Measurements from ENCODE around the gene SNX8. TPM values are rescaled to one million over a fixed set of nuclear protein-coding genes. Genes with fewer than 3 reads are reported as not detected.
"Not testable (repeated sequence)": the region's sequence is repeated elsewhere in the genome, so short reads cannot be mapped to it uniquely, and the experiment has no call there.

The SNX8 gene
- polyA plus RNA-seq, 1 donor = 50.8 TPM

GRCh38 chr7:2269089-2269990 lies 44.9 kb downstream of the SNX8 start:
- Histone ChIP-seq H3K36me3 (ENCODE audit: control insufficient read depth, insufficient read depth, low read length) (peaks cover 42% of the 10 kb centered on the region), H3K4me1 (ENCODE audit: control insufficient read depth, insufficient read depth, low read length) (peaks cover 17% of the 10 kb centered on the region), H3K27ac (ENCODE audit: low read length) (peak overlapping the region; percentile 39)
- not testable (repeated sequence) for H3K27me3 ChIP-seq (ENCODE audit: control insufficient read depth, insufficient read depth, low read length); H3K9me3 ChIP-seq (ENCODE audit: control insufficient read depth, low read depth, low read length); H3K4me3 ChIP-seq (ENCODE audit: low read length)
- DNase-seq = peak in 1 of 2 donors; percentile 41
- WGBS (ENCODE audit: insufficient coverage, low lambda C conversion rate) = no CpG with 5 or more reads among the region's 18 CpGs

- Histone ChIP-seq H3K36me3 (ENCODE audit: control insufficient read depth, insufficient read depth, low read length) (peaks cover 51% of the 10 kb centered on the region), H3K4me3 (ENCODE audit: low read length) (no peak overlapping the region), H3K4me1 (ENCODE audit: control insufficient read depth, insufficient read depth, low read length) (peaks cover 17% of the 10 kb centered on the region), H3K27me3 (ENCODE audit: control insufficient read depth, insufficient read depth, low read length) (no peaks in the 10 kb centered on the region), H3K9me3 (ENCODE audit: control insufficient read depth, low read depth, low read length) (no peaks in the 10 kb centered on the region), H3K27ac (ENCODE audit: low read length) (no peak overlapping the region)
- no peak for DNase-seq
- no CpG with 5 or more reads among the region's 10 CpGs for WGBS (ENCODE audit: insufficient coverage, low lambda C conversion rate)
Measured at GRCh38 chr7:2266911-2267310, 47.3 kb downstream of the SNX8 start.

- Histone ChIP-seq H3K36me3 (ENCODE audit: control insufficient read depth, insufficient read depth, low read length) (peaks cover 49% of the 10 kb centered on the region), H3K27ac (ENCODE audit: low read length) (no peak overlapping the region), H3K27me3 (ENCODE audit: control insufficient read depth, insufficient read depth, low read length) (no peaks in the 10 kb centered on the region), H3K4me1 (ENCODE audit: control insufficient read depth, insufficient read depth, low read length) (no peaks in the 10 kb centered on the region), H3K9me3 (ENCODE audit: control insufficient read depth, low read depth, low read length) (no peaks in the 10 kb centered on the region), H3K4me3 (ENCODE audit: low read length) (no peak overlapping the region)
- DNase-seq = no peak
- WGBS (ENCODE audit: insufficient coverage, low lambda C conversion rate) = no CpG with 5 or more reads among the region's 23 CpGs
Measured at GRCh38 chr7:2264158-2264557, 50.1 kb downstream of the SNX8 start.

- Histone ChIP-seq H3K4me3 (ENCODE audit: low read length) (no peak overlapping the region), H3K27ac (ENCODE audit: low read length) (no peak overlapping the region), H3K27me3 (ENCODE audit: control insufficient read depth, insufficient read depth, low read length) (no peaks in the 10 kb centered on the region), H3K9me3 (ENCODE audit: control insufficient read depth, low read depth, low read length) (no peaks in the 10 kb centered on the region), H3K4me1 (ENCODE audit: control insufficient read depth, insufficient read depth, low read length) (no peaks in the 10 kb centered on the region), H3K36me3 (ENCODE audit: control insufficient read depth, insufficient read depth, low read length) (peaks cover 57% of the 10 kb centered on the region)
- no CpG with 5 or more reads among the region's 18 CpGs for WGBS (ENCODE audit: insufficient coverage, low lambda C conversion rate)
- DNase-seq = no peak
Measured at GRCh38 chr7:2263176-2263575, 51.1 kb downstream of the SNX8 start.

- Histone ChIP-seq H3K9me3 (ENCODE audit: control insufficient read depth, low read depth, low read length) (no peaks in the 10 kb centered on the region), H3K36me3 (ENCODE audit: control insufficient read depth, insufficient read depth, low read length) (peaks cover 64% of the 10 kb centered on the region), H3K27me3 (ENCODE audit: control insufficient read depth, insufficient read depth, low read length) (no peaks in the 10 kb centered on the region), H3K4me1 (ENCODE audit: control insufficient read depth, insufficient read depth, low read length) (no peaks in the 10 kb centered on the region), H3K4me3 (ENCODE audit: low read length) (no peak overlapping the region), H3K27ac (ENCODE audit: low read length) (no peak overlapping the region)
- no peak for DNase-seq
- no CpG with 5 or more reads among the region's 14 CpGs for WGBS (ENCODE audit: insufficient coverage, low lambda C conversion rate)
Measured at GRCh38 chr7:2261611-2262010, 52.6 kb downstream of the SNX8 start.

GRCh38 chr7:2260820-2261219 lies 53.4 kb downstream of the SNX8 start:
- H3K27ac ChIP-seq (ENCODE audit: low read length) = no peak overlapping the region
- no peaks in the 10 kb centered on the region for H3K27me3 ChIP-seq (ENCODE audit: control insufficient read depth, insufficient read depth, low read length)
- H3K4me1 ChIP-seq (ENCODE audit: control insufficient read depth, insufficient read depth, low read length) = no peaks in the 10 kb centered on the region
- H3K4me3 ChIP-seq (ENCODE audit: low read length) = no peak overlapping the region
- no CpG with 5 or more reads among the region's 5 CpGs for WGBS (ENCODE audit: insufficient coverage, low lambda C conversion rate)
- H3K9me3 ChIP-seq (ENCODE audit: control insufficient read depth, low read depth, low read length) = no peaks in the 10 kb centered on the region
- peaks cover 70% of the 10 kb centered on the region for H3K36me3 ChIP-seq (ENCODE audit: control insufficient read depth, insufficient read depth, low read length)
- DNase-seq = peak in 1 of 2 donors; percentile 55

GRCh38 chr7:2259480-2259879 lies 54.8 kb downstream of the SNX8 start:
- peaks cover 76% of the 10 kb centered on the region for H3K36me3 ChIP-seq (ENCODE audit: control insufficient read depth, insufficient read depth, low read length)
- H3K27ac ChIP-seq (ENCODE audit: low read length) = no peak overlapping the region
- H3K4me1 ChIP-seq (ENCODE audit: control insufficient read depth, insufficient read depth, low read length) = no peaks in the 10 kb centered on the region
- H3K27me3 ChIP-seq (ENCODE audit: control insufficient read depth, insufficient read depth, low read length) = no peaks in the 10 kb centered on the region
- no peaks in the 10 kb centered on the region for H3K9me3 ChIP-seq (ENCODE audit: control insufficient read depth, low read depth, low read length)
- DNase-seq = no peak
- H3K4me3 ChIP-seq (ENCODE audit: low read length) = no peak overlapping the region
- no CpG with 5 or more reads among the region's 9 CpGs for WGBS (ENCODE audit: insufficient coverage, low lambda C conversion rate)

GRCh38 chr7:2258661-2259365 lies 55.4 kb downstream of the SNX8 start:
- Histone ChIP-seq H3K27me3 (ENCODE audit: control insufficient read depth, insufficient read depth, low read length) (no peaks in the 10 kb centered on the region), H3K9me3 (ENCODE audit: control insufficient read depth, low read depth, low read length) (no peaks in the 10 kb centered on the region), H3K27ac (ENCODE audit: low read length) (no peak overlapping the region), H3K36me3 (ENCODE audit: control insufficient read depth, insufficient read depth, low read length) (peaks cover 76% of the 10 kb centered on the region), H3K4me1 (ENCODE audit: control insufficient read depth, insufficient read depth, low read length) (no peaks in the 10 kb centered on the region), H3K4me3 (ENCODE audit: low read length) (no peak overlapping the region)
- DNase-seq = no peak
- WGBS (ENCODE audit: insufficient coverage, low lambda C conversion rate) = no CpG with 5 or more reads among the region's 34 CpGs

- Histone ChIP-seq H3K36me3 (ENCODE audit: control insufficient read depth, insufficient read depth, low read length) (peaks cover 76% of the 10 kb centered on the region), H3K27me3 (ENCODE audit: control insufficient read depth, insufficient read depth, low read length) (no peaks in the 10 kb centered on the region), H3K4me1 (ENCODE audit: control insufficient read depth, insufficient read depth, low read length) (no peaks in the 10 kb centered on the region), H3K9me3 (ENCODE audit: control insufficient read depth, low read depth, low read length) (no peaks in the 10 kb centered on the region), H3K27ac (ENCODE audit: low read length) (no peak overlapping the region), H3K4me3 (ENCODE audit: low read length) (no peak overlapping the region)
- no CpG with 5 or more reads among the region's 17 CpGs for WGBS (ENCODE audit: insufficient coverage, low lambda C conversion rate)
- DNase-seq = no peak
Measured at GRCh38 chr7:2257651-2258050, 56.6 kb downstream of the SNX8 start.

- Histone ChIP-seq H3K27me3 (ENCODE audit: control insufficient read depth, insufficient read depth, low read length) (no peaks in the 10 kb centered on the region), H3K4me1 (ENCODE audit: control insufficient read depth, insufficient read depth, low read length) (no peaks in the 10 kb centered on the region), H3K9me3 (ENCODE audit: control insufficient read depth, low read depth, low read length) (no peaks in the 10 kb centered on the region), H3K27ac (ENCODE audit: low read length) (no peak overlapping the region), H3K4me3 (ENCODE audit: low read length) (no peak overlapping the region), H3K36me3 (ENCODE audit: control insufficient read depth, insufficient read depth, low read length) (peaks cover 71% of the 10 kb centered on the region)
- no CpG with 5 or more reads among the region's 38 CpGs for WGBS (ENCODE audit: insufficient coverage, low lambda C conversion rate)
- DNase-seq = no peak
Measured at GRCh38 chr7:2257046-2257551, 57.1 kb downstream of the SNX8 start.
